OCI-LY3 (cell line): ENCODE results near the gene TMCC1.
"Not testable (repeated sequence)": the region's sequence is repeated elsewhere in the genome, so short reads cannot be mapped to it uniquely, and the experiment has no call there.

Experiments used
- H2AFZ ChIP-seq: fragments of 200-600, 300-600 bp; shearing (Covaris generic); 2 replicates; pipeline ENCODE4 v1.6.0; 2014; ENCODE audit warnings: antibody characterized with exemption, low read depth, low read length
- H3K27ac ChIP-seq: fragments of 200-600, 300-600 bp; sonication (generic); 2 replicates; pipeline ENCODE4 v1.5.1; 2014; ENCODE audit warnings: mild to moderate bottlenecking, low read length, moderate library complexity, mixed read lengths
- H3K27me3 ChIP-seq: fragments of 200-600, 300-600 bp; sonication (generic); 2 replicates; pipeline ENCODE4 v1.6.1; 2014; ENCODE audit warnings: low read depth, low read length, mixed read lengths
- H3K36me3 ChIP-seq: fragments of 200-600, 300-600 bp; sonication (generic); replicated peaks from 2 replicates; pipeline ENCODE3; 2014; ENCODE audit warnings: low read depth, low read length, mixed read lengths
- H3K4me1 ChIP-seq: fragments of 300-600, 200-600 bp; sonication (generic); 2 replicates; pipeline ENCODE4 v1.6.1; 2014; ENCODE audit warnings: low read length, mixed read lengths
- H3K4me2 ChIP-seq: fragments of 200-600, 300-600 bp; sonication (generic); 2 replicates; pipeline ENCODE4 v1.6.1; 2014; ENCODE audit warnings: low read length, mixed read lengths
- H3K4me3 ChIP-seq: fragments of 300-600, 200-600 bp; sonication (generic); 2 replicates; pipeline ENCODE4 v1.5.1; 2014; ENCODE audit warnings: antibody characterized with exemption, mild to moderate bottlenecking, low read length, moderate library complexity
- H3K79me2 ChIP-seq: fragments of 300-600, 200-600 bp; shearing (Covaris generic); 2 replicates; pipeline ENCODE4 v1.6.1; 2014; ENCODE audit warnings: mild to moderate bottlenecking, low read length, mixed read lengths
- H3K9ac ChIP-seq: fragments of 300-600, 200-600 bp; shearing (Covaris generic); 2 replicates; pipeline ENCODE4 v1.6.0; 2014; ENCODE audit warnings: mild to moderate bottlenecking, low read length, moderate library complexity
- H3K9me3 ChIP-seq: fragments of 200-600, 300-600 bp; shearing (Covaris generic); 2 replicates; pipeline ENCODE4 v1.6.1; 2014; ENCODE audit warnings: low read length, mixed read lengths; ENCODE audit not compliant: insufficient read depth
- H4K20me1 ChIP-seq: fragments of 200-600, 300-600 bp; sonication (generic); 2 replicates; pipeline ENCODE4 v1.6.1; 2016; ENCODE audit warnings: low read length, mixed read lengths; ENCODE audit not compliant: insufficient read depth
- CTCF ChIP-seq: fragments of 200-600, 300-600 bp; sonication (generic); IDR thresholded peaks from 2 replicates; pipeline ENCODE4 v1.5.1; 2014; ENCODE audit warnings: antibody characterized with exemption, low read length, low read depth
- EZH2phosphoT487 ChIP-seq: fragments of 200-600 bp; shearing (Covaris generic); IDR thresholded peaks from 2 replicates; pipeline ENCODE4 v1.6.1; 2018; ENCODE audit warnings: antibody characterized with exemption, mixed run types, low read depth

TMCC1 gene

GRCh38 chr3:129837065-129837642 is 56.4 kb downstream of the TMCC1 start:
- H3K27ac ChIP-seq = no peak overlapping the region
- H4K20me1 ChIP-seq = no peaks in the 10 kb centered on the region

GRCh38 chr3:129836381-129837064 is 57.0 kb downstream of the TMCC1 start:
- Histone ChIP-seq H4K20me1 (no peaks in the 10 kb centered on the region), H3K4me3 (no peak overlapping the region), H3K4me1 (no peaks in the 10 kb centered on the region), H3K27me3 (no peaks in the 10 kb centered on the region), H3K9ac (no peak overlapping the region), H3K4me2 (no peak overlapping the region), H3K27ac (no peak overlapping the region), H3K79me2 (no peaks in the 10 kb centered on the region), H3K9me3 (no peaks in the 10 kb centered on the region), H3K36me3 (no peaks in the 10 kb centered on the region), H2AFZ (no peak overlapping the region)
- TF ChIP-seq CTCF = no peak

More at GRCh38 chr3:129837065-129837642, 56.4 kb downstream of the TMCC1 start:
- Histone ChIP-seq H3K9ac (no peak overlapping the region), H3K27me3 (no peaks in the 10 kb centered on the region), H3K9me3 (no peaks in the 10 kb centered on the region), H3K79me2 (no peaks in the 10 kb centered on the region), H3K36me3 (no peaks in the 10 kb centered on the region), H3K4me2 (no peak overlapping the region), H3K4me3 (no peak overlapping the region), H3K4me1 (no peaks in the 10 kb centered on the region), H2AFZ (no peak overlapping the region)
- TF ChIP-seq CTCF = no peak
- TF ChIP-seq EZH2phosphoT487 = no peak

- Histone ChIP-seq H3K4me3 (no peak overlapping the region), H3K27me3 (no peaks in the 10 kb centered on the region), H3K4me1 (no peaks in the 10 kb centered on the region), H2AFZ (no peak overlapping the region), H3K27ac (no peak overlapping the region), H3K79me2 (no peaks in the 10 kb centered on the region), H3K9me3 (no peaks in the 10 kb centered on the region), H4K20me1 (no peaks in the 10 kb centered on the region), H3K9ac (no peak overlapping the region), H3K36me3 (no peaks in the 10 kb centered on the region), H3K4me2 (no peak overlapping the region)
- TF ChIP-seq CTCF = no peak
- no peak for TF ChIP-seq EZH2phosphoT487
These were observed 58.3 kb downstream of the TMCC1 start for GRCh38 chr3:129835198-129835597.

GRCh38 chr3:129834580-129834979 is 58.9 kb downstream of the TMCC1 start:
- TF ChIP-seq CTCF (no peak), EZH2phosphoT487 (no peak)
- Histone ChIP-seq H3K36me3 (no peaks in the 10 kb centered on the region), H3K79me2 (no peaks in the 10 kb centered on the region), H3K4me3 (no peak overlapping the region), H3K4me1 (no peaks in the 10 kb centered on the region), H3K9me3 (no peaks in the 10 kb centered on the region), H4K20me1 (no peaks in the 10 kb centered on the region), H2AFZ (no peak overlapping the region), H3K27me3 (no peaks in the 10 kb centered on the region), H3K27ac (no peak overlapping the region), H3K9ac (no peak overlapping the region), H3K4me2 (no peak overlapping the region)

GRCh38 chr3:129831942-129832341 is 61.6 kb downstream of the TMCC1 start:
- H3K4me2 ChIP-seq, H2AFZ ChIP-seq: not testable (repeated sequence)

More at GRCh38 chr3:129831942-129832341, 61.6 kb downstream of the TMCC1 start:
- not testable (repeated sequence) for H3K27me3 ChIP-seq, H3K9ac ChIP-seq, H3K4me3 ChIP-seq, H3K79me2 ChIP-seq, H3K36me3 ChIP-seq, H3K4me1 ChIP-seq, H3K9me3 ChIP-seq, H4K20me1 ChIP-seq, H3K27ac ChIP-seq
